Activated CD8-positive, alpha-beta memory T cell treated with anti-CD3 and anti-CD28 coated beads, Interleukin-2, amount 50 U/mL, for 1 hour (primary cell): Measurements from ENCODE around the gene ANTXR1.
"Not testable (repeated sequence)": the region's sequence is repeated elsewhere in the genome, so short reads cannot be mapped to it uniquely, and the experiment has no call there.

Experiments used
- DNase-seq: peaks from one replicate; pipeline ENCODE4 v3.0.0-alpha.2; 2020; ENCODE audit errors: extremely low read depth

ANTXR1 gene

DNA sequence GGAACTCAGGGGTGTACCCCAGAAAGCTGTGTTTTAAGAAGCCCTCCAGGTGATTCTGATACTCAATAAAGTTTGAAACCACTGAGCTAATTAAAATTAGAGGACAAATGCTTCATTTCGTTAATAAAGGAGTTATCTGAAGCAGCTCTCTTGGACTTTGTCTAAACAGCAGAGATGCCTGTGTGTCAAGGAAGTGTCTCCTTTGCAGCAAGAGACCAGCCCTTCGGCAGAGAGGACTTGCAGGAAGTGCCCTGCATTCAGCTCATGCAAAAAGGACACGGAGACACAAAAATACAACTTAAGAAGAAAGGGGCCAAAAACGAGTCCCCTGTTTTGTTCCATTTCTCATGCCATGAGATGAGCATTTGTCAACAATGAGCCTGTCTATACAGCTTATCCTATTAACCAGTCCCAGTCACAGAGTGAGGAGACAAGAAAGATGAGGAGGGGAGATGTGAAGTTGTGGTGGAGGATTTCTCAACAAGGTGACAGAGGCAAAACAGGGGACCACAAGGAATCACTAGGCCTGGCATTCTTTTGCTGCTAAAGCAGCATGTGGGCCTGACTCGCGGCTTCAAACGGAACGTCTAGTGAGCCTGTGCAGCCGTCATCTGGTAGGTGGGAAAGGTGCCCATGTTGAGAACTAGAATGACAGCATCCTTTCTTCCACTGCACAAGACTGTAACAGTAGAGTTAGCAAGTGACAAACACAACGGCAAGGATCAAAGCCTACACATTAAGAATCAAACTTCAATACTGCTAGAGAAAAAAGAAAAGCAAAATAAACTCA lies 152.3 kb downstream of the ANTXR1 start:
- no peak for DNase-seq

DNA sequence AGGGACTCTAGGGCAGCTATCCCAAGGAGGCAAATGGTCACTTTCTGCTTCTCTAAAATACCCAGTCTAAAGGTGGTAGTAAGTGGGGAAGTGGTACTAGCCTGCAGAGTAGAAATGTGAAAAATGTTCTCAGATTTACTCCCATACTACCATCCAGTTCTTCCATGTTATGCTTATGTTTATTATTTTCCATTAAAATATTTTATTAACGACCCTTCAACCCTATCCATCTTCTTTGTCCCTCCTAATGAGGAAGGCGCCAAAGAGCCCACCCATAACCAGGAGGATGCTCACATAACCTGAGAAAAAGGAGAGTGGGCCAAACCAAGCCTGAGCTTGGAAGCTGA lies 153.5 kb downstream of the ANTXR1 start:
- DNase-seq = no peak

DNA sequence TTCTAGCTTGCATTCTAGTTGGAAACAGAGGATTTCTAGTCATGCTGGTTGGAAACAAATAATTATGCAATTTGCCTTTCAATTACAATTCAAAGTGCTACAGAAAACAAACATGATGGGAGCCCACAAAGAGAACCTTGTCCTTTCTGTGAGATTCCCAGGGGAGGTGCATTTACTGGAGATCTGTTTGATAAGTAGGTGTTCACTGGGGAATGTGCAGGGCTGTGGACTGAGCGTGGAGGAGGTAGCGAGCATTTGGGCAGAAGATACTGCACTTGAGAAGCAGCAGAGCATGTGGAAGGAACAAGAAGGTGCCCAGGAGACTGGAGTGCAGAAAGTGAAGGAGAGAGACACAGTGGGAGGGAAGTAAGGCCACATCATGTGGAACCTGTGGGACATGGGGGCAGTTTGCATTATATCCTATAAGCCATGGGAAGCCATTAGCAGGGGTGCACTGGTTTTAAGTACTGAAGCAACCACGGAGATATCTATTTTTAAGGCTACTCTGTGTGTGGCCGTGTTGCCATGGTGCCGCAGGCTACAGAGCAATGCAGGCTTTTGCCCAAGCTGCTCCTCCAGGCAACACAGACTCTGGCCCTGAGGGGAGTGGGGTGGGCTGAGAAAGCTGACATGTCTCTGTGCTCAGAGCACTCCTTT lies 154.0 kb downstream of the ANTXR1 start:
- no peak for DNase-seq

DNA sequence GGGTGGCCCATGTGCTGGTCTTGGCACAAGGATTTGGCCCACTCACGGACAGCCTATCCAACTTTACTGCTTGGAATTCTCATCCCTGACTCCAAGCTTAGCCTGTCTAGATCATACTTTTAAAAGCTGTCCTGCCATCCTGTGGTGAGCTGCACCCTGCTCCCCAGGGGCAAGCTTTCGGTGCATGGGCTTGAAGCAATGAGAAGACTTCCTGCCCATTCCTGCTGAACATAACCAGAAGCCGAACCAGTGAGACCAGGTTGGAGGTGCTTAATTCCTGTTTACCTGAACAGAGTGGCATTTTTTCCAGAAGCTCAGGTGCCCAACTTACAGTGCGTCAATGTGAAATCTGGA lies 154.5 kb downstream of the ANTXR1 start:
- no peak for DNase-seq

DNA sequence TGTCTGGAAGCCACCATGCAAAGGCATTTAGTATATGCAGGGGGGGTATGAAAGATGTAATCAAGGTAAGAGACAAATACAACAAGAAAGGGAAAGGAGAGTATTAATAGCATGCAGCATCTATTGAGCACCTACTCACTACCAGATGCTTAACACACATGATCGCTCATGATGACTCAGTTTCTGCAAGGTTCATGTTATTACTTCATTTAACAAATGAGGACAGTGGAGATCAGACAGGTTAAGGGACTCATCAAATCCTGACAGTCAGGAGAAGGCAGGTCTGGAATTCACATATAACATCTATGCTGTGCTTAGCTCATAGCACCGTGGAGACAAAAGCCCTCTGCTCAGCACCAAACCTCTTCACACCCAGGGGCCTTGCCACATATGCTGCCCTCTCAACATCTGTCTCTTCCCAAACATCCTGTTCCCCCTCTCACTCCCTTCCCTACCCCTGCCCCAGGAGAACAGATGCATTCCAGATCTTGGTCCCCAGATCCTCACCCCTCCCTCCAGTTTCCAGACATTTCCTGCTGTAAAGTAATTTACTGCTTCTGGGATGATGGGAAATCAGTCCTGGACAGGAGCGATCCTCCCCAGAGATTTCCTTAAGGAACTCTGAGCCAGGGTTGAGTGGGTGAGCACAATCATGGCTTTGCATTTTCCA lies 155.3 kb downstream of the ANTXR1 start:
- no peak for DNase-seq

DNA sequence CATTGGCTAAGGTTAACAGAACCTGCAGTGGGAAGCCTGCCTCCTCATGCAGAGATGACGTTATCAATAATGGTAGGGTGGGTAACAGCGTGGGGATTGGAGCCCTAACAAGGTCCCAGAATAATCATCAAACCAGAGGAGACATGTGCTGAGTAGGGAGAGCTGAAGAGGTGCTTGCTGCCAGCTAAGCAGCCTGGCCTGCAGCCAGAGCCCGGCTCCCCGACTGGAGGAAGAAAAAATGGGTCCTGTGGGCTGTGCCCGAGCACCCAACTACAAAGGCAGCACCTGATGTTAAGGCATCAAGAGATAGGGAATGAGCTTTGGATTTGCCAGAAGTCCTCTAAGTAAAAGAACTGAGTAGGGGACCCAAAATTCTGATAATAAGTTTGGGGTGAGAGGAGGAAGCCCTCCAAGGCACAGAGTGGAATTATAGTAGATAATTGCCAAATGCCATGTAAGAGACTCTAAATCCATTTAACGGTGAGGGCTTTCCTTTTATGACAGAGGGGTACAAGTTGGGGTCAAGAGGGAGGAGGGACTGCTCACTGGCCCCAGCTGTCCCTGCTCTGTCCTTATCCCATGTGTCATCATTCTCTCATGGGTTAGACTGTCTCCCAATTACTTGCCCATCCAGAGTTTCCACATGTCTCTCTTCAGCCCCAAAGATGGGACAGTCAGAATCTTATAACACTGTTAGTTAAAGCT lies 156.1 kb downstream of the ANTXR1 start:
- no peak for DNase-seq

DNA sequence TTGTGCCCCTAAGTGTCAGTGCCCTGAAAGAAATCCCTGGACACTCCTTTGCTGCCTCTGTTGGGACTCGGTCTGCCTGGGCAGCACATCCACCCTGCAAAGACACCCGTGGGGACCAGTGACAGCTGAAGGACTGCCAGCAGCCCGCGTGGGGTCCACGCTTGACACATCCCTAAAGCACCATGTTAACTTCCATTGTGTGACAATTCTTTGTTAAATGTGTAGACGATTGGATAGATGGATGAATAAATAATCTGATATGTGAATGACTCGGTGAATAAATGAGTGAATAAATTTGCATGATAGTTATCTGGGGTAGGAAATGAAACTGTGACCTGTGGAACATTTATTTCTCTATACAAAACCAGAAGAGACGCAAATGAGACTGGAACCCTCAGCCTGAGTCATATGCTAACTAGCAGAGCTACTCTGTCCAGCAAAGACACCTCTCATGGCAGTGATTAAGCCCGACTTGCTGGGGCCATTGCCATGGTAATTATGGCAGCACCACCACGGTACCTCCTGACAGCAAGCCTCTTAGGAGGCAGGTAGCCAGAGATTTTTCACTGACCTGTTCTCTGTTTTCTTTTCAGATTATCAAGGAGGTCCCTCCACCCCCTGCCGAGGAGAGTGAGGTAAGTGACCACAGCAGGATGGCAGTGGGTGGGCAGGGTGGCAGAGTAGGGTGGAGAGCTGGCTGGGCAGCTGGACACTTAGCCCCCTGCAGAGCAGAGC lies 156.8 kb downstream of the ANTXR1 start:
- no peak for DNase-seq

DNA sequence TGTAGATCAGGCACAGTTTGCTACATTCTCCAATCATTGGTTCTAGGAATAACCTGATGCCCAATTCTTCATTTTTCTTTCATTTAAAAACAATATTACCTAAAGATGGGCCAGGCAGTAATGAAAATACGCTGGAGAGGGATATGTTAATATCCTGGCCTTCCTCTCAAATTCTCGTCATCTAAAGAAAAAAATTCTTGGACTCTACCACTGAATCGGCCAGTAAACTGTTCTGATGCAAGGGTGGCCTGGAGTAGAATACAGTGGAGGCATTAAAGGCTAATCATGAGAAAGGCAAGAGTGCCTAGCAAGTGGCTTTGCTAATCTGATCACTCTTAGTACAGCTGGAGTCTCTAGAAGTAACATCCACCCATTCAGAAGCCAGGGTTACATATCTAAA lies 157.7 kb downstream of the ANTXR1 start:
- no peak for DNase-seq

DNA sequence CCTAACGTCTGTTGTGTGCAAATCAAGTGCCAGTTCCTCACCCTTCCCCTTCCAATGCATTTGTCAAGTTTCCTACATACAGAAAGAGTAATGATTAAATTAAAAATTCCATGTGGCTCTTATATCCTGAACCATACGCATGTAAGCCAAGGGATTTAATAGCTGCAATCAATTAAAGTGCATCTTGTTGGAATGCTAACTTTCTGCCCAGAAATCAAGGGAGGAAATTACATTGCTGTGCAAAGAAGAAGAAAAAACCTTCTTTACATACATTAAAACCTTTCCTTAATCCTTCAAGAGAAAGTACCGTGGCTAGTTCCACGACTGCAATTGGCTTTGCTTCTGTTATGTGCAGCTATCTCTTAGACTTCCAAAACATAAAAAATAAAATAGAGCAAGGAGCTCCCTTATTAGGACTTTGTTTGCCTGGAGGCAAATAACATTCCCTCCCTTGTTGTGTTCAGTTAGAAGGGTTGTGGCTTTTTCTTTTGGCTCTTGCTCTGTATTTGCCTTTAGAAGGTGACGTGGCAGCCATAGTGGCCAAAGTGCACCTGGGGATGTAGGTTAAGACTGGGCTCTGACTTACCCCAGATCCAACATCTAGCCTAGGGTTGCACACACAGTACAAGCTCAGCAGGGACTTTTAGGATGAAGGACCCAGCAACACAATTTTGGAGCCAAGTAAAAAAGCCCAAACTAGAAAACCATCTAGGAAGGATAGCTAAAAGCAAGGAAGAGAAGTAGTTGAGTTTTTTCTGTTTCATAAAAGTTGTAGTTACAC lies 158.3 kb downstream of the ANTXR1 start:
- no peak for DNase-seq

DNA sequence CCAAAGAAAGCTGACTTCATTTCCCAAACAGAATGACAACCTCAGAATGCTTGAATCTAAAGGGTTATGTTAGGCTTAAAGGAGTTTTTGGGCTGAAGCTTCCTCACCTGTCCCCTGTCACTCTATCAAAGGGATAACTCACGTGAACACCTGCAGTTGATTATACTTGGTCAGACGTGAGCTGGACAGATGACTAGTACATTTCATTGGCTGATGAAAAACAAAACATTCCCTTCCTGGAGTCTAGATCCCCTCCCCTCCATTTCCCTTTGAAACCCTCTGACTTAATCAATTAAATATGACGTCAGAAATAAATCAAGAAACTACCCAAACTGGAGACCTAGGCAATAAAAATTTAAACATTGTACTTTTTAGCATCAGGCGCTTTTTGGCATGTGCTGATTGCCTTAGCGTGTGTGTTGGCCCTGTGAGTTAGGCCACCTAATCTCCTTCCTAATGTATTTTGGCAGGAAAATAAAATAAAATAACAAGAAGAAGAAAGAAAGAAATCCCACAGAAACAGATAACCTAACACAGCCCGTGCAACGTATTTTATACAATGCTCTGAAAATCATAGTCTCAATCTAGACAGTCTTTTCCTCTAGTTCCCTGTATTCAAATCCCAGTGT lies 159.0 kb downstream of the ANTXR1 start:
- DNase-seq = no peak

DNA sequence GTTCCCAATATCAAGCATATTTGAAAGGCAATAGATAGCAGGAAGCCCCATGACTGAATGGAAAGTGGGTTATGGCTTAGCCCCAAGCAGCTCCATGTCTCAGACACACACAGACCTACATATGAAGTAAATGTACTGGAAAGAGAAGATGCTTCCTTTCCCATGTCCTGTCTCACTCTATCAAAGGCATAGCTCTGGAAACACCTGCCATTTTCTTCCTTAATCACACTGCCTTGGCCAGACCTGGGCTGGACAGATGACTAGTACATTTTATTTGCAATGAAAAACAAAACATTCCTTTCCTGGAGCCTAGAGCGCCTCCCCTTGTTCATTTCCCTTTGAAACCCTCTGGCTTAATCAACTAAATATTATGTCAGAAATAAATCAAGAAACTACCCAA lies 160.7 kb downstream of the ANTXR1 start:
- no peak for DNase-seq

DNA sequence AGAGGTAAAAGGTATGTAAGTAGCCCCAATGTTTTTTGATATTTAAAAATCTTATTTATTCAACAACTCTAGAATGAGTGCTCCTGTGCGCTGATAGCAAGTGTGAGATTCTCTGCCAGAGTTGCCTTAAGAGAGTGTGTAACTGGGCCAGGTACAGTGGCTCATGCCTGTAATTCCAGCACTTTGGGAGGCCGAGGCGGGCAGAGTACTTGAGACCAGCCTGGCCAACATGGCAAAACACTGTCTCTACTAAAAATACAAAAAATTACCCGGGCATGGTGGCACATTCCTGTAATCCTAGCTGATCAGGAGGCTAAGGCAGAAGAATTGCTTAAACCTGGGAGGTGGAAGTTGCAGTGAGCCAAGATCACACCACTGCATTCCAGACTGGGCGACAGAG lies 161.2 kb downstream of the ANTXR1 start:
- not testable (repeated sequence) for DNase-seq

DNA sequence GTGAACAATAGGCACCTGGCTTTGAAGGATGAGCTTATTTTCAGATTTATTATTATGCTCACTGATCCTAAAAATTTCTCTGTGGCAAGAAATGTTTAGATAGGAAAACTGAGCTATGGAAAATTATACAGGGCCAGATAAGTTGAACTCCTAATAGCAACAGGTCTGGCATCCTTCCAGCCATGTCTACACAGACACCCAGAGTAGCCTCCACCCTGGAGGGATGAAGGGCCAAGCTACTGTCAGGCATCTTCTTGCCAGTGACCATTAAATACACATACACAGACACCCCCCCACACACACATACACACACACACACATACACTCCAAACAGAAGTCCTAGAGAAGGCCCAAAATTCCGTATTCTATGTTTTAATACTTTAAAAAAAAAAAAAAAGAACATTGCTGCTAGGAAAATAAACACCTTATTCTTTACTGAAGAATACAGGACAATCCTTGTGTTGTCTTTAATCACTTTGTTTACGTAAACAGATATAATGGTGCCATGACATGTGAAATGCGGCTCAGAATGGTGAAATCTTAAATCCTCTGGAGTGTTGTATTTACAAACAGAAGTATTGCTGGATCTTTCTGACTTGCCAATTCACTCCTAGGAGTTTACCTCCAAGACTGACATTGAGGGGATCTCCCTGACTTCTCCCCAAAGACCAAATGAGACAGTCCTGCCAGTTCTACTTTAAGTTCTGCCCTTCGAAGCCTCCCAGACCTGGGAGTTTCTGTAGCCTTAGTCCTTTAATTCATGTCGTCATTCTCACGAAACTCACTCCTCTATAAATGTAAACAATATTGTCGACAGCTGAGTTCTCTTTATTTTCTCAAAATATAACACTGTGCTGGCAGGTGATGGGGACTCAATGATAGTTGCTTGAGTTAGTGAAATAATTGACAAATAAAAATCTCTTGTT lies 163.1 kb downstream of the ANTXR1 start:
- DNase-seq = no peak

DNA sequence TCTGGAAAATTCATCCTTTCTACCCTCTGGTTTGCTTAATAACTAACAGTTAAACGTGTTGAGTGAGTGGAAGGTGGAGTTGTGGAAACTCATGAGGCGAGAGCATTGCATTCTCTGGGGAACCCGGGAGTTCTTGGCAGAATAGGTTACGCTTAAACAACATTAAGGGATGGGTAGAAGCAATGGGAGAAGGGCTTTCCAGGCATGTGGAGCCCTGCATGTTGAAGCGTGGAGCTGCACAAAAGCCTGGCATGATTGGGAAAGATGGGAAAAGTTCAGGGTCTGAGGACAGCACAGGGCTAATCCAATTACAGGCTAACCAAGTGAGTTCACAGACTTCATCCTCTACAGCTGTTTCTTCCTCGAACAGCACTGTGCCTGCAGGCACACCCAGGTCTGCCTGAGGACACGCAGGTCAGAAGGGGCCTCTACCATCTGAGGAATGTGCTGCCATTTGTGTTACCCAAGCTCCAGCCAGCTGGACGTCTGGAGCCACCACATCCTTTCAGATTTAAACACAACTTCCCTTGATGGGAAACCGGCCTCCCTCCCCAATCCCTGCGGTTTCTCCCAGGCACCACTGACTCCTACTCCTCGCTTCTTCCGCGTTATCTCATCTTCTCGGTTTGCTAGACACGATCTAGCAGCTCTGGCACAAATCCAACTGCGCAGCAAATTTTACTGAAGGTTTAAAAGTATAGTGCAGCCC lies 164.2 kb downstream of the ANTXR1 start:
- no peak for DNase-seq

DNA sequence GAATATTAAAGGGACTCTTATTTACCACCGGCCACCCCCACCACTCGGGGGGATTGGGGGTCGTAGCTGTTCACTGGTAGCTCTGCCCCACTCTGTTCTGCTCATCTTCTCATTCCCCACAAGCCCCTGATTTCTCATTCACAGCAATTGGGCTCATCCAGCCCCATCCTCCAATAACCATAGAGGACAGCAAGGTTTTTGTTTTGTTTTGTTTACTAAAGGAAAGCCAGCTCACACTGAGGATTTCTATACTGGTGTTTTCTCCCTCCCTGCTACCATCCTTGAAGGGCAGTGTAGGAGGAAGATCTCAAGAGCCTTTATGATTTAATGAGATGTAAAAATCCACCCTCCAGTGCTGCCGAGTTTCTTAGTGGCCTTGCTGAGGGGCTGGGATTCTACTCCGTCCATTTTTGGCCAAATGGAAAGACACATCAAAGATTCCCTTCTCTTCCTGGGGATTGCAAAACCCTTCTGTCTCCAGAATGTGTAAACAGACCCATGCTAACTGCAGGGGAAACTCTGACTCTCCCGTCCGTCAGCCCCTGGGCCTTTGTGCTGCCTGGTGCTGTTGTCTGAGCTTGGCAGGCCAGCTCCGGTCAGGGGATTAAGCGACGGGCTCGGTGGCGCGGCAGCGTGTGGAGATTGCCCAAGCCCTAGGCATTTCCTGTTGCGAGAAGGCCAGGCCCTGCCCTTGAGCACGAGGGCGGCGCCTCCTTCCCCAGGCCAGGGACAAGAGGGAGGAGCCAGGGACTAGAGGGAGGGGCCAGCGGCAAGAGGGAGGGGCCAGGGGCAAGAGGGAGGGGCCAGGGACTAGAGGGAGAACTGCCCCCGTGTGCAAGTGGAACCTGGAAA lies 165.0 kb downstream of the ANTXR1 start:
- DNase-seq = no peak

DNA sequence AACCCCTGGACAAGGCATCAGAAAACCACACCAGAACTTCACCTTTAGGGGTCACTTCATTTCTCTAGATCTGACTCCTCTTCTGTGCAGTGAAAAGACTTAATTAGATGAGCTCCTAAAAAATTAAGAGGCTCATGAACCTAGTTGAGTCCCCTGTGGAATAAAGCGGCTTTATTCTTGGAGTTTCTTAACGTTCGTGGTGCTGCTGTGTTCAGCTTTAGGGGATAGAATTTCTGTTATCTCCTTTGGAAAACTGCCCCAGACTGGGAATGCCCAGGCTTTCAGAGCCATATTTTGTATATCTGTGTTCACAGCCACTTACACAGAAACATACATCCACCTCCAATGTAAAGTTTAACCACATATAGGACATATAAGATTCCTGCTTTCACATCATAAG lies 165.8 kb downstream of the ANTXR1 start:
- DNase-seq = no peak

DNA sequence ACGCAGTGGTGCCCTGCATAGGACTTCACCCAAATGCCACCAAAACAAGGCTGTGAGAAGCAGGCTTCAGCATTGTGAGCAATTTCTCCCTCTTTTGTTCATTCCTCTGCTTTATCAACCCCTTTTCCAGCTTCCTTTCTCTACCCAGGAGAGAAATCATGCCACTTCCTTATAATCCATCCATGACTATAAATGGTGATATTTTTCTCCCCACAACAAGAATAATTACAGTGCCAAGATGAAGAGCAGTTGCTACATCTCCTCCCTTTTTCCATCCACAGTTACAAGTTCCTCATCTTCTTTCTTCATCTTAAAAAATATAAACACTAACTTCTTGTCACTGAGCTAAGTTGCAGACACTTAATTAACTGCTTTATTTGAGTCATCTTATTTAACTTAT lies 167.2 kb downstream of the ANTXR1 start:
- no peak for DNase-seq

DNA sequence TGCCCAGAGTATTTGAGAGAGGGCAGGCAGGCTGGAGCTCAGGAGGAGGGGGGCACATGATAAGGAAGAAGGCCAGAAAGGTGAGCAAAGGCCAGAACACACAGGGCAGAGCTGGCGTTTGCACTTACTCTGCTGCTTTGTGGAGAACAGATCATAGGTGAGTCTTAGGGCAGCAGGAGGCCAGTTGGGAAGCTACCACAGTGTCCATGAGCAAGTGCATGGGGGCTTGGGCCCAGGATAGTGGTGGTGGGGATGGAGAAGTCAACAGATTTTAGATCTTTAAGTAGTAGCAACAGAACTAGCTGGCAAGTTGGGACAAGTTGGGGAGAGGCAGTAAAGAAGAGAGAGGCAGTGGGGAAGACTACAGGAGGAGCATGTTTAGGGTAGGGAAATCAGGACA lies 168.0 kb downstream of the ANTXR1 start:
- no peak for DNase-seq
